ENCODE results near the gene OGG1. TPM values are rescaled to one million over a fixed set of nuclear protein-coding genes. Genes with fewer than 3 reads are reported as not detected.

Gene OGG1
- total RNA-seq, 1 donor from 2014 or later: 36.0 TPM

GRCh38 chr3:9800529-9800928 is 50.8 kb downstream of the OGG1 start:
- Histone ChIP-seq H3K36me3 (peaks cover 81 to 82% of the 10 kb centered on the region in 2 donors), H3K9me3 (no peaks in the 10 kb centered on the region), H3K27me3 (no peaks in the 10 kb centered on the region), H3K4me3 (no peak overlapping the region), H3K27ac (no peak overlapping the region), H3K4me1 (no peaks in the 10 kb centered on the region)
- intact Hi-C loops (cut with DNase I): no loop called here
- TF ChIP-seq, protein P1, sequence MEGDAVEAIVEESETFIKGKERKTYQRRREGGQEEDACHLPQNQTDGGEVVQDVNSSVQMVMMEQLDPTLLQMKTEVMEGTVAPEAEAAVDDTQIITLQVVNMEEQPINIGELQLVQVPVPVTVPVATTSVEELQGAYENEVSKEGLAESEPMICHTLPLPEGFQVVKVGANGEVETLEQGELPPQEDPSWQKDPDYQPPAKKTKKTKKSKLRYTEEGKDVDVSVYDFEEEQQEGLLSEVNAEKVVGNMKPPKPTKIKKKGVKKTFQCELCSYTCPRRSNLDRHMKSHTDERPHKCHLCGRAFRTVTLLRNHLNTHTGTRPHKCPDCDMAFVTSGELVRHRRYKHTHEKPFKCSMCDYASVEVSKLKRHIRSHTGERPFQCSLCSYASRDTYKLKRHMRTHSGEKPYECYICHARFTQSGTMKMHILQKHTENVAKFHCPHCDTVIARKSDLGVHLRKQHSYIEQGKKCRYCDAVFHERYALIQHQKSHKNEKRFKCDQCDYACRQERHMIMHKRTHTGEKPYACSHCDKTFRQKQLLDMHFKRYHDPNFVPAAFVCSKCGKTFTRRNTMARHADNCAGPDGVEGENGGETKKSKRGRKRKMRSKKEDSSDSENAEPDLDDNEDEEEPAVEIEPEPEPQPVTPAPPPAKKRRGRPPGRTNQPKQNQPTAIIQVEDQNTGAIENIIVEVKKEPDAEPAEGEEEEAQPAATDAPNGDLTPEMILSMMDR (IDR thresholded peaks at IDR 0.05): no peak
- DNase-seq (ENCODE audit: low spot score in 2 of 2): no peak

DNA sequence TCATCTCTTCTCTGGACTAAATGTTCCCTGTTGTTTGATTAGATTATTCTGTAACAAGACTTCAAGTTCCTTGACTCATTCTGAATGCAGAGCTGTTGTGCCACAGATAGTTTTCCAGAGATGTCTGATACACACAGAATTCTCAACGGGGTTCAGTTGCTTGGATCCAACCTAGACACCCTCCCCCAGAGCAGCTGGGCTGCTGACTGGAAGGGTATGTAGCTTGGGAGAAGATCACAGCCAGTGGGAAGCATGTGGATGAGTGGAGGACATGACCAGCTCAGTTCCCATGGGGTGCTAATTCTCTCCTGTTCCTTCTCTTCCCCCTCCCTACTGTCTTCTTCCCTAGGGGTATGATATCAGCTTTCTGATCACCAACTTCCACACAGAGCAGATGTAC is 53.7 kb downstream of the OGG1 start:
- TF ChIP-seq, protein P1 (IDR thresholded peaks at IDR 0.05): no peak
- no peaks in the 10 kb centered on the region for H3K9me3 ChIP-seq
- no peak for DNase-seq (ENCODE audit: low spot score in 2 of 2)
- no peak overlapping the region for H3K4me3 ChIP-seq
- no peaks in the 10 kb centered on the region for H3K4me1 ChIP-seq
- no peak overlapping the region for H3K27ac ChIP-seq
- intact Hi-C loops (cut with DNase I): no loop called here
- no peaks in the 10 kb centered on the region for H3K27me3 ChIP-seq
- peaks cover 80 to 87% of the 10 kb centered on the region in 2 donors for H3K36me3 ChIP-seq

- H3K36me3 ChIP-seq: peaks cover 66 to 72% of the 10 kb centered on the region in 2 donors
- intact Hi-C loops (cut with DNase I): no loop called here
Measured at GRCh38 chr3:9804996-9805395, 55.2 kb downstream of the OGG1 start.

DNA sequence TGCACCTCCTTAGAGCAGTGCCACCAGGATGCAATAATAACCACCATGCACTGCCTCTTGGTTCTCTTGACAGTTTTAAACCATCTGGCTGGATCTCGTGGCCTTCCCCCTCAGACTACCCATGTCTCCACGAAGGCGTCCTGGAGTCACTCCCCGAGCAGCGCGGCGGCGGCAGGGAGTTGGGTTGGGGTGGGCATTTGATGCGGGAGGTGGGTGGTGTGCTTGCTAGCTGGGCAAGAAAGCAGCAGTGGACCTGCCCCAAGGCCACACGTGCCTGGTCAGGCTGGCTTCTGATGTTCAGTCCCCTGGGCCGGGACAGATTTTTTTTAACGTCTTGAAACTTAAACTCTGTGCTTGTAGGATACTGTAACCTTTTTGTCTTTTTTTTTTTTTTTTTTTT is 56.4 kb downstream of the OGG1 start:
- Histone ChIP-seq H3K27me3 (no peaks in the 10 kb centered on the region), H3K4me3 (no peak overlapping the region), H3K4me1 (peaks cover 5 to 7% of the 10 kb centered on the region in 2 donors), H3K27ac (no peak overlapping the region), H3K9me3 (no peaks in the 10 kb centered on the region), H3K36me3 (peaks cover 54 to 61% of the 10 kb centered on the region in 2 donors)
- DNase-seq (ENCODE audit: low spot score in 2 of 2): no peak
- TF ChIP-seq, protein P1 (IDR thresholded peaks at IDR 0.05): no peak
- intact Hi-C loops (cut with DNase I): no loop called here

More at GRCh38 chr3:9804996-9805395, 55.2 kb downstream of the OGG1 start:
- TF ChIP-seq, protein P1 (IDR thresholded peaks at IDR 0.05): no peak
- Histone ChIP-seq H3K4me3 (no peak overlapping the region), H3K9me3 (no peaks in the 10 kb centered on the region), H3K4me1 (peaks cover 0 to 5% of the 10 kb centered on the region in 2 donors), H3K27me3 (no peaks in the 10 kb centered on the region), H3K27ac (no peak overlapping the region)
- no peak for DNase-seq (ENCODE audit: low spot score in 2 of 2)

Other genes with a start within 250 kb of the OGG1 start
- not detected for gene LHFPL4, start 196.1 kb upstream of the OGG1 start, total RNA-seq
- 13.7 TPM for gene MTMR14, start 100.4 kb upstream of the OGG1 start, total RNA-seq
- not detected for gene CPNE9, start 46.1 kb upstream of the OGG1 start, total RNA-seq
- 18.6 TPM for gene BRPF1, start 18.2 kb upstream of the OGG1 start, total RNA-seq
- gene CAMK1, start 20.0 kb downstream of the OGG1 start, total RNA-seq: 82.9 TPM
- gene TADA3, start 42.5 kb downstream of the OGG1 start, total RNA-seq: 106 TPM
- gene ARPC4, start 43.1 kb downstream of the OGG1 start, total RNA-seq: 160 TPM
- 47.0 TPM for gene TTLL3, start 60.3 kb downstream of the OGG1 start, total RNA-seq
- gene RPUSD3, start 94.1 kb downstream of the OGG1 start, total RNA-seq: 30.7 TPM
- gene CIDEC, start 130.3 kb downstream of the OGG1 start, total RNA-seq: 29.9 TPM
- 55.2 TPM for gene JAGN1, start 140.7 kb downstream of the OGG1 start, total RNA-seq
- 21.7 TPM for gene IL17RE, start 152.9 kb downstream of the OGG1 start, total RNA-seq
- 82.5 TPM for gene IL17RC, start 167.1 kb downstream of the OGG1 start, total RNA-seq
- 35.8 TPM for gene CRELD1, start 183.9 kb downstream of the OGG1 start, total RNA-seq
- gene PRRT3, start 202.5 kb downstream of the OGG1 start, total RNA-seq: 1.1 TPM
- gene EMC3, start 236.9 kb downstream of the OGG1 start, total RNA-seq: 12.3 TPM